ENCODE measurements around the gene UBE2G2.

The UBE2G2 gene

DNA sequence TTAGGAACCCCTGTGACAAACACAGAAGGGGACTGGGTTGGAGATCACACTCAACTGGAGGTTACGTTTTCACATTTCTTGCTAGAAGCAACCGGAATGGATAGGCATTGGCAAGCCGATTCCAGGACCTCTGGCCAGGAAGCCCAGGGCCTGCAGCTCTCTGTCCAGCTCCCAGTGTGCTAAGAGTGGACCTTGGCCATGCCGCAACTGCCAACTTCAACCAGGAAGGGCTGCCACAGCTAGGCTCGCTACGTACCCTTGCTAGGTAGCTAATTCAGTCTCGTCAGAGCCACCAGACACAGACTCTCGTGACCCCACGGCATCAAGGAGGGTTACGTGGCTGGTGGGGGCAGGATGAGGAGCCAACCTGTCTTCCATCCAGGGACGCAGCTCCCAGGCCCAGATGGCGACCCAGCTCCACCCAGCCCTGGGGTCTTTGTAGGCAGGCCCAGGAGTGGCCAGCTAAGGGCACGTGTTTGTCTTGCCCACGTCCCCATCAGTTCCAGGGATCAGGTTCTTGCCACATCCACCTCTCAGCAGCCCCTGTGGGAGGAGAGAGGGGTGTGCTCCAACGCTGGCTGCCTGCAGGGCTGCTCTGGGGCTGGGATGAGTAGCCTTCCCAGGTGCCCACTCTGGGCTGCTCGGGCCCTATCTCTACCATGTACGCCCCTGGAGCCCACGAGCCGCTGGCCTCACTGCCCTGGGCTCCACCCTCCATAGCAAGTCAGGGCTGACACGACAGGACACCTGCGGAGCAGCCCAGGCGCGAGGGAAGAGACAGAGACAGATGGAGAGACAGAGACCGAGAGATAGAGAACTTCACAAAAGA, 39.2 kb downstream of the UBE2G2 start:
- no peak for DNase-seq

DNA sequence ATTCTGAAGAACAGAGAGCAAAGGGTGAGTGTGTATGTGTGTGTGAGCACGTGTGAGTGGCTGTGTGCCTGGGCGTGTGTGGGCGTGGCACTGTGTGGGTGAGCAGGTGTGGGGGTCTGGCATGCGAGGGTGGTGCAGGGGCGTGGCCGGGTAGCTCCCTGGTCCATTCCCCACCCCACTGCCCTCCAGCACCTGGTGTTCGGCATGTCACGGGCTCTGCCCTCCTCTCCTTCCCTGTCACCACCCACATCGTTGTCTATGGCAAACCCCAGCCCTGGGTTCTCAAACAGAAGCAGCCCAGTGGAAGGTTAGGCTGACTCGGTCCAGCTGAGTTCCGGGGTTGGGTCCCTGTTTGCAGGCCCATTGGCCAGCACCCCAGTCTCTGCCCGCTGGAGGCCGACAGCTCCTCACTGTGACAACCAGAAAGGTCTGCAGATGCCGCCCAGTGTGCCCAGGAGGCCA, 39.8 kb downstream of the UBE2G2 start:
- no peak for DNase-seq

DNA sequence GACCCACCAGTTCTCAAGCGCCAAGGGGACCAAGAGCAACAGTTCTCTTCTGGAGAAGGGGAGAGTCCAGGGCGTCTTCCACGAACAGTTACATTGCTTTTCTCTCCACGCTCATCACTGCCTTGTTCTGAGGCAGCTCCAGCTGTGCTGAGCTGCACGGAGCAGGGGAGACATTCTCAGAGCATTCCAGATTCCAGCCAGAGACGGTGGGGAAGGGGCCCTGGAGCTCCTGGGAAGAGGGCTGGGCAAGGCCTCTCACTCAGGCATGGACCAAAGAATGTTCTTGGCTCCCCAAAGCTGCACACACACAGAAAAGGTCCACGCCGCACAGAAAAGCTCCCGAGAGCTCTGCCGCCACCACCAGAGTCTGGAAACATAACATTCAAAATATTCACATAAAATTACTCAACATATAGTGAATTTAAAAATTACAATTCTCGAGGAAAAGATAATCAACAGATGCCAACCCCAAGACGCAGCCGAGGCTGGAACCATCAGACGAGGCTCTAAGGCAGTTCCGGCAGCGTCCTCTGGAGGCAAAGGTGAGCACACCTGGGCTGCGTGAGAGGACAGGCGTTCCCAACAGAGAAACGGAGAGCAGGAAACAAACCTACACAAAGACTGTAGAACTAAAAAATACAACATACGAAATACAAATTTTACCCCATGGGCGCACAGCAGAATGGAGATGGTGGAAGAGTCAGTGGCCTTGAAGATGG, 40.5 kb downstream of the UBE2G2 start:
- no peak for DNase-seq

DNA sequence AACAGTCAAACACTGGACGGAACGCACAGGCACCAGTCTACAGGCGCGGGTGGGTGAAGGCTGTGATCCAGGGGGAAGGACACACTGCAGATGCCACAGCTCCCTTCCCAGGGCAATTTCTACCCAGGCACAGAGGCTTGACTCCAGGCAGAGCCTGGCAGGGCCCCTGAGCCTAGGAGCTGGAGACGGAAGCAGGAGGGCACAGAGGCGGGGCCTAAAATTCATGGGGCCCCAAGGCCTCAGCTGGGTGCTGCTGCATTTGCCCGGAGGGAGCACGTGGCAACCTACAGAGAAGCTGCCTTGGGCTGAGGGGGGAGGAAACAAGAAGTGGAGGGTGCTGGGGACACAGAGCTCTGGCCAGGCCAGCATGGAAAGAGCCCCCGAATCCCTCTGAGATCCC, 41.2 kb downstream of the UBE2G2 start:
- DNase-seq = no peak

DNA sequence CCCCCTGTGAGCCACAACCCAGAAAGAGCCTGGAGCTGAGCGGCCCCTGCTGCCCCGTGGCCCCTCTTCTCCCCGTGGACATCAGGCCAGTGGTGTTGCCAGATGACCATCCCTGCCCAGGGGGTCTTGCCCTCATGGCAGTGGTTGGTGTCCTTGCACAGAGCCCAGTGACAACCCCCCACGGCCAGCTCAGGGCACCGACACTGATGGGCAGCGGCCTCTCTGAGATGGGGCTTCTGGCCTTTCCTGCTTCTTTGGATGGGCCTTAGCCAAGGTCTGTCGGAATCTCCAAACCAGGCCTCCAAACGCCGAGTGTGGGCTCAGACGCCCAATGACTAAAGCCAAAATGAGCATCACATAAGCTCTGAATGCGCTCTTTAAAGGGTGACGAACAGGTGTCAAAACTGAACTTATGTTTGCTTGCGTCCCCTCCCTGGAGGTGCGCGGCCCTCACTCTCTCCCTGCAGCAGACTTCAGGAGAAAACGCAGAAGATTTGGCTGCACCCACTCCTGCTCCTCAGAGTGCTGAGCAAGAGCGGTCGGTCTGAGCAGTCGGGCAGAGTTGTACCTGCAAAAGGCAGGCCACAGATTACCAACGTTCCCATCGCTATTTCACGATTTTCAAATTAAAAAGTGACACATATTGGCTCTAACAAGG, 41.9 kb downstream of the UBE2G2 start:
- no peak for DNase-seq

DNA sequence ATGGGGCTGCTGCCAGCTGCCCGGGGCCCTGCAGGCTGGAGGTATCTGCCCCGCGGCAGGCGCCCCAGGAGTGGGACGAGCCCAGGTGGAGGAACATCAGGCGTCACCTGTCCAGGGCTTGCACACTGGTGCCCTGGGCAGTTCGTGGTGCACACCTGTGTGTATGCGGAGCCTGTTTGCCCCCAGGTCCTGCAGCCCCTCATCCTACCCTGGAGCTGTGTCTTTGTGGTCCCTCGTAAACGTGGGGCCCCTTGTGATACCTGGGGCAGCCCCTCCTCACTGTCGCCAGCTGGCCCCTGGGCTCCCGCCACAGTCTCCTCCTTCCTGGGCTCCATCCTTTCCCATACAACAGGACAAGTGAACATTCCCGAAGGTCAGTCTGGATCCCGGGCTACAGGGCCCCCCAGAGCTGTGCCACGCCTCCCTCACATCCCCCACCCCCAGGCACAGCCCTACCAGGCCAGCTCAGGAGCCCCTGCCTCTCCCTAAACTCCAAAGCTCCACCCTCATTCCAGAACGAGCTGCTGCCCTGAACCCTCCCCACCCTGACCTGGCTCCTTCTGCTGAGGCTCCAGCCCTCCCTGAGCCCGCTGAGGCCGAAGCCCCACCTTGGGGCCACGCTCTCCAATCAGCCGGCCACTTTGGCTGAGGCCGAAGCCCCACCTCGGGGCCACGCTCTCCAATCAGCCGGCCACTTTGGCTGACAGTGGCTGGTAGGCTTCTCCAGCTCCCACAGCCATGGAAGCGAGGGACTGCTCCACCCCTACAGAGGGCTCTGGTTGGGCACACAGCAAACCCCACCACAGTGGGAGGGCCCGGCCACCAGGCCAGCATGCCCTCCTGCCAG, 42.6 kb downstream of the UBE2G2 start:
- DNase-seq = no peak

DNA sequence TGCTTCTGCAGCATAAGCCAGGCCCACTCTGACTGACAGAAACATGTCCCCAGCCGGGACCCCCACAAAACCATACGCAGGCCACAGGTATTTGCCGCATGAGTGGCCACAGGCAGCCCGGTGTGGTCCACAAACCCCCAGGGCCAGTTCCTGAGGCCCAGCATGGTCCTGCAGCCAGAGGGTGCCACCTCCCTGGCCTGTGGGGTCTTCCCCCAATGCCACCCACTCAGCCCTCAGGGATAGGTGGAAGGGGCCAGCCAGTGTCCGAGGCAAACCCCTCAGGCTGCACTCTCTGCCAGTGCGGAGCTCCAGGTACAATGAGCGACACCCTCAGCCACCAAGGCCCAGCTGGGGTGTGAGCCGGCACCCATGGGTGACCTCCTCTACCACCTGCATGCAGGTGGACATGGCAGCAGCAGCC, 43.5 kb downstream of the UBE2G2 start:
- DNase-seq = no peak

DNA sequence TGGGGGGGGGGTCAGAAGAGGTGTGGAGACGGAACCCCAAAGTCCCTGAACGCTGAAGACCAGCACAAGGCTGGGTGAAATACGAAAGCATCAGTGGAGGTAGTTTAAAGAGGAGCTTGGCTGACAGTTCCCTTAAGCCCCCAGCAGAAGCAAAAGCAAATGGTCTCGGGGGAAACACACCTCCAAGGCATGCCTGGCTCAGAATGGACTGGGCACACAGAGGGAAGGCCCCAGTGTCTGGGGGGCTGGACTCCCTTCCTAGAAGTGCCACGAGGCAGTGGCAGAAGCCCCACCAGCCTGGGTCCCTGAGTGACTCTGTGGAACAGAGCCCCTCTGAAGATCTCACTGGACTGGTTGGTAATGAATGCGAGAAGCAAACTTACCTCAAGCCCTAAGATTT, 43.9 kb downstream of the UBE2G2 start:
- DNase-seq = no peak

DNA sequence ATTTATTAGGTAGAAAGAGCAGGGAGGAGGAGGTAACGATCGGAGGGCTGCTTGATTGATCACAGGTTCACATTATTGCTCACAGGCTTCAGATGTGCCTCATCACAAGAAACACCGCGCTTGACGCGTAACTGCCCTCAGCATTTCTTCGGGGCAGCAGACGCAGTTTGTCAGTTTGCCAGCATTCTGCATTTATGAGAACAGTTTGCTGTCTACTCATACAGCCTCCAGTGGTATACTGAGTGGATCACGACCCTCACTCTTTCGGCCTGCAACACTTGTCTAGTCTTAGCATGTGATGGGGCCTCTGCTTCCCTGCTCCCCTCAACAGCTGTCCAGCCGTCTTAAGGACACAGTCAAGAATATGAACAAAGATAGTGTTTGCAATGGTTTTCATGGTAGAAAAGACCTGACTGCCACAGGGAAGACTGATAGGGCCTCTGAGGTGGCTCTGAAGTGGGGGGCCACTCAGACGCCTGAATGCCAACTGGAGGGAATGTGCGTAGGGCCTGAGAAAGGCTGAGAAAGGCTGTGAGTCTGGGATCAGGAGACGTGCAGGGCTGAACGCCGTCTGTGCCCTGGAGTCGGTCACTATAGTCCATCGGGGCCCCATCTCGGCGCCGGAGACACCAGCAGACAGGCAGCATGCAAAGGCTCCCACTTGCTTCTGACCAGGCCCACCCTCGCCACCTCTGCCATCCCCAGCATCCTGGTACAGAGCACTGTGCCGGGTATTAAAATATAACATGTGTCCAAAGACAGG, 45.0 kb downstream of the UBE2G2 start:
- DNase-seq = no peak

DNA sequence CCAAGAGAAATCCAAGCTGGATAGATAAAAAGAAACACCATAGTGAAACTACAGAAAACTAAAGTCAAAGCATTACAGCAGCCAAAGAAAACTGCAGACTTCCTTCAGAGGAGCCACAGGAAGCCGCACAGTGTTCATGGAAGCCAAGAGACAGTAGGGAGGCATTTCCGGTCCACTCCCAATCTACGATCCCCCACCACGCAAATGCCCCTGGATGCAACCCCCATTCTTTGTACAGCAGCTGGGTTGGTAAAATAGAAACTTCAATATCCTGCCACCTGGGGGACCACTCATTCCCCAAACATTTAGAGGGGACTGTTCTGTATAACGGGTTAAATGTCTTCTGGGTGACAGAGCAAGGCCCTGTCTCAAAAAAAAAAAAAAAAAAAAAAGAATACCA, 46.4 kb downstream of the UBE2G2 start:
- no peak for DNase-seq

DNA sequence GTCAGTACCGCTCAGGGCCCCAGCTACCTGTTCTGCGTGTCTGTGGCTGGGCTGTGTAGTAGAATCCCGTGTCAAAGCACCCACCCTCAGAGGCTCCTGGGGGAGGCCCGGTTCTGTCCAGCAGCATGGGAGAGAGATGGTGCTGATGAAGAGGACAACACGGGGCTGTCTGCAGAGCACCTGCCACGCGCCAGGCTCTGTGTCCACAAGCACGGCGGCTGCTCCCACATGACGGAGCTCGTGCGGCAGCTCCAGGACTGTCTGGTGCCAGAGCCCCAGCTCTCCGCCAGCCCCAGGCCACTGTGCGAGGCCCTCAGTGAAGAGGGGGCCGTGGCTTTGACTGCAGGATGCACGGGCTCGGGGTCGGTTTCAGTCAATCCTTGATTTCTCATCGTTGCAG, 48.3 kb downstream of the UBE2G2 start:
- DNase-seq = no peak

DNA sequence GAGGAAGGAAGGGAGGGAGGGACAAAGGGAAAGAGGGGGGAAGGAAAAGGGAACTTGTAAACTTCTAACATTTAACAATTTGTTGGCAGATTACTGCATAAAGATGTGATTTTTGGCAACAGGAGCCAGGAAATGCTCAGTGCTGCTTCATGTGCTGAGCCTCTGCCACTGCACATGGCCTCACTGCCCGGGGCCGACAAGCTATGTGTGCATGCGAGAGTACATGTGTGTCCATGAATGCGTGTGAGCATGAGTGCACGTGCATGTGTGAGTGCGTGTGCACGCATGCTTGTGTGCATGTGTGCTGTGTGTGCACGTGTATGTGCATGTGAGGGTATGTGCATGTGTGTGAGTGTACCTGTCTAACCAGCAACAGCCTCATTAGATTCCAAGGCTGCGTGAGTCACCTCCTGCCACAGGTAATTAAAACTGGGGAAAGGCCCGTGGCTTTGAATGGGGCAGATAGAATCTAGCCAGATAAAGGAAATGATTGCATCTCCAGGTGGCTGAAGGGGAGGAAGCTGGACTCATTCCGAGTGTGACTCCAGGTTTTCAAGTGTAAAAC, 48.9 kb downstream of the UBE2G2 start:
- DNase-seq = peak in 1 of 2 donors; percentile 5

DNA sequence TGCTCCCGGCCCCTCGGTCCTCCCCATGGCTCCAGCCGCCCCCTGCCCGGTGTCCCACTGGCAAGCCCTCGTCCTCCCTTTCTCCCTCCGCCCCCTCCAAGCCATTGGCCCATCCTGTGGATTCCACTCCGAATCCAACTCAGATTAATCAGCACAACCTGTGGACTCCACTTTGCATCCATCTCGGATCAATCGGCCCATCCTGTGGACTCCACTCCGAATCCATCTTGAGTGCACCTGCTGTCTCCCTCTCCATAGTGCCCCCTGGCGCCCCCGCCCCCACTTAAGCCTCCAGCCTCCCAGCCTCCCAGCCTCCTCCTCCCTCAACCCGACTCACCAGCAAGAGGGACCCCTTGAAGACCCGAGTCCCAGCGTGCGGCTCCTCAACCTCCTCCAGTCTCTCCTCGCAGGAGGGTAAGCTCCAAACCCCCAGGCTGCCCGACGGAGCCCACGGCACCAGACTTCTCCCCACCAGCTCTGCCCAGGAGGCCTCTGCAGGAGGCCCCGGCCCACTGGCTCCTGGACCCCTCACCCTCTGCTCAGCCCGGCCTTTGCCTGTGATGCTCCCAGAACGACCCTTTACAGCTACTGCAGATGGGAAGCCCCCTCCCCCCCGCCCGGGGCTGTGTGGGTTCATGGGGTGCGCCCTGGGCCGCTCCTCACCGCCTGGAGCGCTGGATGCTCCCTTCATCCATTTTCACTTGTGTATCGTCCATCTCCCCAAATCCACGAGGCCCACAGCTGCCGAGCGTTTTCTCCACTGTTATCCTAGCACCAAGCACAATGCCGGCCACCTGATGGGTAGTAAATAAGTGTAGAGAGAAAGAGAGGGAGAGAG, 49.6 kb downstream of the UBE2G2 start:
- no peak for DNase-seq

DNA sequence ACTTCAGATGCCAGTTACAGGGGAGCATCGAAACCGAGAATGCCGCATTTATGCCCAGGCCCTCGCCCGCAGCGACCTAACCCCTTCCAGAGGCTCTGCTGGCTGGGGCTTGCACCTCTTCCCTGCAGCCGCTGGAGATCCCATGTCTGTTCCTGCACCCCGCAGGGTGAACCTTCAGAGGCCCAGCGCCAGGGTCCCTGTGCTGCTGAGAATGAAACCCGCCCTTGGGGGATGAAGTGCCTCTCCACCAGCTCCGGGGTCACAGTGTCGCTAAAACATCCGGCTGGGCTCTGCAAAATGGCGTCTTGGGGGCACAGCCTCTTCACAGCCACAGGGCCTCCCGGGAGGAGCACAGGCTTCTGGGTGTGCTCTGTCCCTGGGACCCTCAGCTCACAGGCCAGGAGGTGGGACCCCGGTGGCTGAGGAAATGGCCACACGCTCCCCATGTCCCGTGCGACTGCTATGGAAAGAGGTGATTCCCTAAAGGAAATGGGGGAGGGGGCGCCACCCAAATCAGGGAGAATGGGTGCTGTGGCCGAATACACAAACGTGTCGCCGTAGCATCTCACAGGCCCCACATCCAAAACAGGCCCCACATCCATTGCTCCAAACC, 50.3 kb downstream of the UBE2G2 start:
- DNase-seq = no peak

DNA sequence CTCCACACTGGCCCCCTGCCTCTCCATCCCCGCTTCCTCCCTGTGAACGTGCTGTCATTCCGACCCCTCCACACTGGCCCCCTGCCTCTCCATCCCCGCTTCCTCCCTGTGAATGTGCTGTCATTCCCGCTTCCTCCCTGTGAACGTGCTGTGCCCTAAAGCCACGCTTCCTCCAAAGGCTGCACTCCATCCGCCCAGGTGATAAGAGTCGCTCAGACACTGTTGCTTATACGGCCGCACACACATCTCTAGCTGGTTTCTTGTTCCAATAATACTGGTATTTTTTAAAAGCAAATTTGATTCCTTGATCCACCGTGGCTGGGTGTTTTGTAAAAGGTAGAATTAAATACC, 51.0 kb downstream of the UBE2G2 start:
- DNase-seq = no peak

DNA sequence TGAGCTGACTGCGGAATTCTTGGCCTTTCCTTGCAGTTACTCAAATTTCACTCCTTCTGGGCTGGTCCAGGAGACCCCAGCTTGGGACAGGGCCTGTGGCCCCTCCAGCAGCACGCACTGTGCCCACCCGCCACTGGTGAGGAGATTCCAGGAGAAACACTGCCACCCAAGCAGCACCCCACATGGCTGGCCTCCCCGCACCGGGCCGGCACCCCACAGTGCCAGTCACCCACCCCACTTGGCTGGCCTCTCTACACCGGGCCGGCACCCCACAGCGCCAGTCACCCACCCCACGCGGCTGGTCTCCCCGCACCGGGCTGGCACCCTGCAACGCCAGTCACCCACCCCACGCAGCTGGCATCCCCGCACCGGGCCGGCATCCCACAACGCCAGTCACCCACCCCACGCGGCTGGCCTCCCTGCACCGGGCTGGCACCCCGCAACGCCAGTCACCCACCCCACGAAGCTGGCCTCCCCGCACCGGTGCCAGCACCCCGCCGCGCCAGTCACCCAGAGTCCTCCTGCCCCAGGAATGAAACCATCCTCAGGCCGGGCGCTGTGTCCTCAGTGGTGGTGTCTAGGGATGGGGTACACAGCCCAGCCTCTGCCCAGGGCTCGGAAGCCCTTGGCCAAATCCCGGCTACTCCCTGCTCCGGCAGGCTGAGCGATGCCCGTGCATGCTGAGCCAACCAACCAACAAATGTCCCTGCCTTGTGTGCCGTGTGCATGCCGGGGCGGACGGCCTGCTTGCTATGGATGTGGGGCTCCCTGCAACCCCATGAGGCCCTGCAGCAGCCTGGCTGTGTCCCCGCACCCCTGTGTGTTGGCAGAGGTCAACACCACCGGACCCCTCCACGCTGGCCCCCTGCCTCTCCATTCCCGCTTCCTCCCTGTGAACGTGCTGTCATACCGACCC, 51.6 kb downstream of the UBE2G2 start:
- DNase-seq = no peak

DNA sequence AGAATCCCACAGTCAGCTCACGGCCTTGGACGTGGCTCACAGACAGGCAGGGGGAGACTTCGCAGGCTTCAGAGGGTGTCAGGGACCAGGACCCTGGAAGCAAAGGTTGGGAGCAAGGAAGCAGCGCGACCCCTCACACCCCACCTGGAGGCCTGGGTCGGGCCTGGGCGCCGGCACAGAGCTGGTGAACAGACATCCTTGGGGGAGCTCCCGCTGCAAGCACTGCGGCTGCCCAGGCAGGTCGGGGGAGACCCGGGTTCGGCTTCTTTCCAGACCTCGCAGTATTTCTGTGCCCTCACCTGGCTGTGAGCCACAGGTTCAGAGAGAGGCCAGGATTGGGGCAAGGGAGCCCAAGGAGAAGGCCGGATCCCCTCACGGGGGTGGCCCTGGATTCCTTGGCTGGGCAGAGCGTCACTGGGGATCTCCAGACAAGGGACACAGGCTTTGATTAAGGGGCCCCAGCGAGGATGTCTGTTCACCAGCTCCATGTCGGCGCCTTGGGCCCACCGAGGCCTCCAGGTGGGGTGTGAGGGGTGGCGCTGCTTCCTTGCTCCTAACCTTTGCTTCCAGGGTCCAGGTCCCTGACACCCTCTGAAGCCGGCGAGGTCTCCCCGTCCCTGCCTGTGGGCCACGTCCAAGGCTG, 52.4 kb downstream of the UBE2G2 start:
- no peak for DNase-seq

DNA sequence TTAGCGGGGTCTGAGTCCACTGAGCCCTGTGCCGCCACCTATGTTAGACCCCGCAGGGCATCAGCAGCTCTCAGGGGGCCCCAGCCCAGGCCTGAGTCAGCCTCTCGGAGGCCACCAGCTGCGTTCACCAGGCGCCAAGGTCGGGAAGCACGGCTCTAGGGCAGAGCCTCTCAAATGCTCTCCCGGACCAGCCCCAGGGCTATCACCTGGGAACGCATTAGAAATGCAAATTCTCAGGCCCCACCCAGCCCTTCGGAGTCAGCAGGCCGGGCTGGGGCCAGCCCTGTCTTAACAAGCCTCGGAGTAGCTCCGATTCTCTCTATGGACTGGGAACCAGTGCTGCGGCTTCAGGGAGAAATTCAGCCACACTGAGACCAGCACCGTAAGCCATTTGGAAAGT, 53.0 kb downstream of the UBE2G2 start:
- DNase-seq = no peak

Data from inflammatory macrophage treated with lipopolysaccharide for 1 hour (primary cell).